Measurements from ENCODE around the gene SEMA3C. TPM values are rescaled to one million over a fixed set of nuclear protein-coding genes. Genes with fewer than 3 reads are reported as not detected.

SEMA3C gene
- total RNA-seq, 2 donors from 2014 or later: 66.4 to 147 TPM

GRCh38 chr7:80703272-80703671 is 215.6 kb downstream of the SEMA3C start:
- WGBS: 73% methylated on average over 1 of the region's 1 CpG
- no peak for DNase-seq (ENCODE audit: low spot score)
- H3K36me3 ChIP-seq: no peaks in the 10 kb centered on the region

DNA sequence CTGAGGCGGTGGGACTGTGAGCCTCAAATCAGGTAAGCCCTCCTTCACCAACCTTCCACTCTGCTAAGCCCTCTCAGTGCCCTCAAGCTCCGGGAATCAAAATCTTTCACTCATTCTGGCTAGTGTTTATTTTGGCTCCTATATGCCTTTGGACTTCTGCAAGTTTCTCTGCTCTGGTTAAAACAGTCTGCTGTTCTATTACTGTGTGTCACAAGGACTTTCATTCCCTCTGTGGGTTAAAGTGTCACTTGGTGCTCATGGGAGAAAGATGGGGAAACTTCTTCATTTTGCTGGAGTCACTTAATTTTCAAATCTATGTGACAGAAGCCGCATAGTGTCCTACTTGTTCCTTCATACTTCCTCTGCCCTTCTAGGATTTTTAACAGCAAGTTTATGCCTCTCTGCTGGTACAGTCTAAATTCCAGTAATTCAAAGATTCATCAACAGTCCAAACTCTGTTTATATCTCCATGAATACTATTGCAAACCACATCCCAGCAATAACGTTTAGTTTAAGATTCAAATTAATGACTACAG is 219.1 kb downstream of the SEMA3C start:
- H3K27me3 ChIP-seq (replicated peaks; ENCODE audit: insufficient read depth): no peaks in the 10 kb centered on the region
- no peaks in the 10 kb centered on the region for H3K9me3 ChIP-seq
- DNase-seq (ENCODE audit: low spot score): no peak
- no peaks in the 10 kb centered on the region for H3K36me3 ChIP-seq
- intact Hi-C loops (cut with DNase I): loop anchor here (5.0 kb wide), 3 partner anchors 218 to 773 kb away; partner anchors contain the start of gene SEMA3C
- no peaks in the 10 kb centered on the region for H3K4me1 ChIP-seq (replicated peaks)
- TF ChIP-seq, protein P1, sequence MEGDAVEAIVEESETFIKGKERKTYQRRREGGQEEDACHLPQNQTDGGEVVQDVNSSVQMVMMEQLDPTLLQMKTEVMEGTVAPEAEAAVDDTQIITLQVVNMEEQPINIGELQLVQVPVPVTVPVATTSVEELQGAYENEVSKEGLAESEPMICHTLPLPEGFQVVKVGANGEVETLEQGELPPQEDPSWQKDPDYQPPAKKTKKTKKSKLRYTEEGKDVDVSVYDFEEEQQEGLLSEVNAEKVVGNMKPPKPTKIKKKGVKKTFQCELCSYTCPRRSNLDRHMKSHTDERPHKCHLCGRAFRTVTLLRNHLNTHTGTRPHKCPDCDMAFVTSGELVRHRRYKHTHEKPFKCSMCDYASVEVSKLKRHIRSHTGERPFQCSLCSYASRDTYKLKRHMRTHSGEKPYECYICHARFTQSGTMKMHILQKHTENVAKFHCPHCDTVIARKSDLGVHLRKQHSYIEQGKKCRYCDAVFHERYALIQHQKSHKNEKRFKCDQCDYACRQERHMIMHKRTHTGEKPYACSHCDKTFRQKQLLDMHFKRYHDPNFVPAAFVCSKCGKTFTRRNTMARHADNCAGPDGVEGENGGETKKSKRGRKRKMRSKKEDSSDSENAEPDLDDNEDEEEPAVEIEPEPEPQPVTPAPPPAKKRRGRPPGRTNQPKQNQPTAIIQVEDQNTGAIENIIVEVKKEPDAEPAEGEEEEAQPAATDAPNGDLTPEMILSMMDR (IDR thresholded peaks at IDR 0.05): no peak
- TF ChIP-seq POLR2AphosphoS5 (IDR thresholded peaks at IDR 0.05) (no peak), POLR2A (IDR thresholded peaks at IDR 0.05) (no peak)
- no peak overlapping the region for H3K27ac ChIP-seq
- no peak overlapping the region for H3K4me3 ChIP-seq
- 50% methylated on average over 4 of the region's 4 CpGs for WGBS

More at GRCh38 chr7:80703272-80703671, 215.6 kb downstream of the SEMA3C start:
- Histone ChIP-seq H3K4me1 (replicated peaks) (no peaks in the 10 kb centered on the region), H3K27me3 (replicated peaks; ENCODE audit: insufficient read depth) (no peaks in the 10 kb centered on the region), H3K4me3 (no peak overlapping the region), H3K9me3 (no peaks in the 10 kb centered on the region), H3K27ac (no peak overlapping the region)
- TF ChIP-seq, protein P1 (IDR thresholded peaks at IDR 0.05): no peak
- no peak for TF ChIP-seq POLR2A (IDR thresholded peaks at IDR 0.05)
- no peak for TF ChIP-seq POLR2AphosphoS5 (IDR thresholded peaks at IDR 0.05)
- intact Hi-C loops (cut with DNase I): loop anchor here (2.0 kb wide), 1 partner anchor 554 kb away; no protein-coding TSS in a partner anchor

DNA sequence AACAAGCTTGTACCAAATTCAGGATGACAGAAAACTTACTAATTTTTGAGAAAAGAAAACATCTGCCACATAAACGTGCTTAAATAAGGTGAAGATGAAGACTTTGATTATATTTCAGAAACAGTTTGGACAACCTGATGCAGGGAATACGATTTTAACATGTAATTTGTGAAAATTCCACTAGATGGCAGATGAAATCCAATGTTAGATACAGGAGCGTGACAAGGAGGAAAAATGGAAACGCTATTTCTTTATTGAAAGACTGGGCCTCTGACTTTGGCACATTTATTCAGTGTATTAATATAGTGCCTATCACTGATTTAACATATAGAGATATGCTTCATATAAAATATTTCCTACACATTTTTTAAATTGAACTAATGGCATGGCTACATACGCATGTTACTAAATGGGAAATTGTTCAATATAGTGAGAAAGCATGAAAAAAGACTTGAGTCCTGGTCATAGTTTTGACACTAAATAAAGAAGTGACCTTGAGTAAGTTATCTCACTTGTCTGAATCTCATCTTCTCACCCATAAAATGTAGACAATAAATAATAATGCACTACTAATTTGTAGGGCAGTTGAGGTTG is 219.7 kb downstream of the SEMA3C start:
- DNase-seq (ENCODE audit: low spot score): no peak
- intact Hi-C loops (cut with DNase I): loop anchor here (5.0 kb wide), 3 partner anchors 218 to 773 kb away; partner anchors contain the start of gene SEMA3C
- Histone ChIP-seq H3K27ac (no peak overlapping the region), H3K27me3 (replicated peaks; ENCODE audit: insufficient read depth) (no peaks in the 10 kb centered on the region), H3K36me3 (no peaks in the 10 kb centered on the region), H3K4me1 (replicated peaks) (no peaks in the 10 kb centered on the region), H3K9me3 (no peaks in the 10 kb centered on the region), H3K4me3 (no peak overlapping the region)
- 19% methylated on average over 5 of the region's 5 CpGs for WGBS
- TF ChIP-seq POLR2AphosphoS5 (IDR thresholded peaks at IDR 0.05) (peak; percentile 33), POLR2A (IDR thresholded peaks at IDR 0.05) (no peak)
- TF ChIP-seq, protein P1 (IDR thresholded peaks at IDR 0.05): peak in 3 of 4 experiments; percentile 70 to 85 (median 82)

Data from prostate gland (tissue), 2 donors.